Psoas muscle (tissue), 8 donors: ENCODE results near the gene SIL1. TPM values are rescaled to one million over a fixed set of nuclear protein-coding genes. Genes with fewer than 3 reads are reported as not detected.

ENCODE experiments used
- ATAC-seq, 4 donors: fragments of 200-7000 bp; cut with Tn5 transposase; one replicate each; pipeline ENCODE4 v1.9.1; 2020; ENCODE audit warnings: moderate library complexity in 3 of 4, mild to moderate bottlenecking in 2 of 4
- DNase-seq, 2 donors: peaks; one replicate each; pipeline ENCODE4 v3.0.0-alpha.2; 2020
- H3K27ac ChIP-seq: fragments of 200-600 bp; one replicate; pipeline ENCODE4 v1.8.0; 2022
- H3K27me3 ChIP-seq, 3 donors: fragments of 200-600 bp in 1 of 3; one replicate each; pipeline versions ENCODE4 v1.6.1 to v1.8.0; 2013 to 2022; ENCODE audit warnings: low read length in 2 of 3, mild to moderate bottlenecking in 2 of 3, moderate library complexity in 1 of 3; ENCODE audit not compliant: insufficient read depth in 3 of 3
- H3K36me3 ChIP-seq, 2 donors: fragments of 200-600 bp in 1 of 2; one replicate each; pipeline versions ENCODE4 v1.6.1 to v1.8.0; 2013 to 2022; ENCODE audit warnings: low read depth in 1 of 2, mild to moderate bottlenecking in 1 of 2, moderate library complexity in 1 of 2; ENCODE audit not compliant: insufficient read depth in 1 of 2
- H3K4me1 ChIP-seq: fragments of 200-600 bp; one replicate; pipeline ENCODE4 v1.8.0; 2022
- H3K4me3 ChIP-seq: fragments of 200-600 bp; one replicate; pipeline ENCODE4 v1.8.0; 2022; ENCODE audit warnings: mild to moderate bottlenecking
- H3K9me3 ChIP-seq: fragments of 200-600 bp; one replicate; pipeline ENCODE4 v1.8.0; 2022
- WGBS, 3 donors: extraction: QIAGEN DNeasy Blood & Tissue Kit; methylation state at CpG; one replicate each; pipeline versions ENCODE4 v1.1.6 to v1.1.7; 2013; 5-methylcytosine and 5-hydroxymethylcytosine counted together
- intact Hi-C, 2 donors: fragments of 100-400 bp; cut with DNase I; formaldehyde crosslinking; loops; one replicate each; pipeline versions ENCODE4 v1.11.0 to v1.14.2; 2022
- polyA plus RNA-seq, 3 donors: library from polyadenylated mRNA; stranded (reverse); fragments of 200-250 nt; gene quantifications; one replicate each; pipeline ENCODE4 v1.2.3, GENCODE V29; 2013
- total RNA-seq, 4 donors: library from RNA; stranded (reverse); fragmentation: NEBNext Ultra II Directional in 2 of 4; extraction: Animal tissue kit (Norgen Biotek cat#: 25700) in 2 of 4; gene quantifications; one replicate each; pipeline versions ENCODE4 v1.2.1 to v1.2.4, GENCODE V29; 2021 to 2023
- TF ChIP-seq, protein P1 (sequence below): fragments of 200-600 bp; IDR thresholded peaks from one replicate; pipeline ENCODE4 v1.8.0; 2022; ENCODE audit warnings: antibody characterized with exemption
- donor health status: healthy with polysubstance abuse.
- donor health status: DM: no; HTN: no; CAD: no; lungs with moderate emphysema.
- donor health status: Bipolar disorder and iron deficiency.
- donor health status: healthy.
- donor health status: DM: yes; HTN: yes; CAD: no.
- donor health status: DM: no; HTN: no; CAD: no.
- donor health status: DM: no; HTN: no; CAD: no.
- donor health status: DM: yes; HTN: yes; CAD: no.

Gene SIL1
- total and polyA plus RNA-seq, 7 donors = 27.1 to 52.9 (median 41.0) TPM

DNA sequence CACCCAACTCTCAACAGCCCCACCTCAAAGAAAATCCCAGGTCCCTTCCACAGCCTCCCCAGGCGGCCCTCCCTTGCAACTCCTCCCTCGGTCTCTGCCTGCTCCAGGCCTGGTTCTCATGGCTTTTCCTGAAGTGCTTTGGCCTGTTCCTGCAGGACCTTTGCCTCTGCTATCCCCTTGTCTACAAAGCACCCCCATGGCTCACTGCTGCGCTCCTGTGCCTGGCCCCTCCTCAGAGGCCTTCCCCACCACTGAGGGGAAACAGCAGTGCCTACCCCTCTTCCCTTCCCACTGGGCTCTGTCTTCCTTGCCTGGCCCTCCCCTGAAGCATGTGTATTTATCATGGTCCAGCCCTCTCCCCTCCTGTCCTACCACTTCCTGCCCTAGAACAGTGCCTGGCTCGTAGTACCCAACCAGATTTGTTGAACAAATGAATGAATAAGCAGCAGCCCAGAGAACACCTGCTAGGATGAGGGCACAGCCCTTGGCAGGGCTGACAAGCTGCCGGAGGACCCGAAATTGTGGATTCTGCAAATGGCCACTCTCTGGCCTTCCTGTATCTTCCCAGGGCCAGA is 254.5 kb downstream of the SIL1 start:
- Histone ChIP-seq H3K27ac (no peak overlapping the region), H3K27me3 (no peaks in the 10 kb centered on the region), H3K36me3 (peaks cover 0 to 9% of the 10 kb centered on the region in 2 donors), H3K4me1 (no peaks in the 10 kb centered on the region), H3K4me3 (no peak overlapping the region), H3K9me3 (no peaks in the 10 kb centered on the region)
- ATAC-seq (no peak), DNase-seq (no peak)
- WGBS, 3 donors = 88 to 90% (median 89%) methylated on average over 6 of the region's 6 CpGs
- intact Hi-C loops = no loop called here
- TF ChIP-seq, protein P1, sequence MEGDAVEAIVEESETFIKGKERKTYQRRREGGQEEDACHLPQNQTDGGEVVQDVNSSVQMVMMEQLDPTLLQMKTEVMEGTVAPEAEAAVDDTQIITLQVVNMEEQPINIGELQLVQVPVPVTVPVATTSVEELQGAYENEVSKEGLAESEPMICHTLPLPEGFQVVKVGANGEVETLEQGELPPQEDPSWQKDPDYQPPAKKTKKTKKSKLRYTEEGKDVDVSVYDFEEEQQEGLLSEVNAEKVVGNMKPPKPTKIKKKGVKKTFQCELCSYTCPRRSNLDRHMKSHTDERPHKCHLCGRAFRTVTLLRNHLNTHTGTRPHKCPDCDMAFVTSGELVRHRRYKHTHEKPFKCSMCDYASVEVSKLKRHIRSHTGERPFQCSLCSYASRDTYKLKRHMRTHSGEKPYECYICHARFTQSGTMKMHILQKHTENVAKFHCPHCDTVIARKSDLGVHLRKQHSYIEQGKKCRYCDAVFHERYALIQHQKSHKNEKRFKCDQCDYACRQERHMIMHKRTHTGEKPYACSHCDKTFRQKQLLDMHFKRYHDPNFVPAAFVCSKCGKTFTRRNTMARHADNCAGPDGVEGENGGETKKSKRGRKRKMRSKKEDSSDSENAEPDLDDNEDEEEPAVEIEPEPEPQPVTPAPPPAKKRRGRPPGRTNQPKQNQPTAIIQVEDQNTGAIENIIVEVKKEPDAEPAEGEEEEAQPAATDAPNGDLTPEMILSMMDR = no peak

DNA sequence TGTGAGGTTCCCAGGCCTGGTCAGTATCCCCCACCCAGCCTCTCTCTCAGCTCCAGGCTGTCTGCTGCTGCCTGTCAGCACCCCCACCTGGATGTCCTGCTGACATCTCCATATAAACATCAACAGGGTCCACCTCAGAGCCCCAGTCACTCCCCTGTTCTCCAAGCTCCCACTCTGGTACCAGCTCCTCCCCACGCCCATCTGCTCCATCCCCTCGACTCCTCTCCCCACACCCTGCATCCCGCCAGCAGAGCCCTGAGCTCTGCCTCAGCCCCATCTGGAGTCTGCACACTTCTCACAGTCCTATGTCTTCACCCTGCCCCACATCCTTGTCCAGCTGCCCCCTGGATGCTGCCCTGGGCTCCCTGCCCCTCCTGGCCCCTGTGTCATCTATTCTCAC is 255.3 kb downstream of the SIL1 start:
- no peak for DNase-seq
- Histone ChIP-seq H3K27ac (no peak overlapping the region), H3K4me3 (no peak overlapping the region), H3K27me3 (no peaks in the 10 kb centered on the region), H3K9me3 (no peaks in the 10 kb centered on the region), H3K4me1 (no peaks in the 10 kb centered on the region), H3K36me3 (peaks cover 0 to 9% of the 10 kb centered on the region in 2 donors)
- 76 to 86% (median 84%) methylated on average over 3 of the region's 3 CpGs for WGBS, 3 donors
- intact Hi-C loops = no loop called here
- no peak for ATAC-seq
- TF ChIP-seq, protein P1 = no peak

DNA sequence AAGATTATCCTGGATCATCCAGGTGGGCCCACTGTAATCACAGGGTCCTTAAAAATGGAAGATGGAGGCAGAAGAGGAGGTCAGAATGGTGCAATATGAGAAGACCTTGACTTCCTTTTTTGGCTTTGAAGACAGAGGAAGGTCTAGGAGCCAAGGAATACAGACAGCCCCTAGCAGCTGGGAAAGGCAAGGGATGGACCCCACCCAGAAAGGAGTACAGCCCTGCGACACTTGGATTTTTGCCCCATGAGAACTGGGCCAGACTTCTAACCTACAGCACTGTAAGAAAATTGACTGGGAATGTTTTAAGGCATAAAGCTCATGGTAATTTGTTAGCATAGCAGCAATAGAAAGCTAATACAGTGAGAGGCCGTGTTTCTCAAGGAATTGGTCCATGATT is 256.1 kb downstream of the SIL1 start:
- no peaks in the 10 kb centered on the region for H3K27me3 ChIP-seq
- WGBS, 3 donors = 68 to 86% (median 75%) methylated on average over 2 of the region's 2 CpGs
- peaks cover 0 to 5% of the 10 kb centered on the region in 2 donors for H3K36me3 ChIP-seq
- H3K4me3 ChIP-seq = no peak overlapping the region
- H3K9me3 ChIP-seq = no peaks in the 10 kb centered on the region
- ATAC-seq (no peak), DNase-seq (no peak)
- H3K27ac ChIP-seq = no peak overlapping the region
- intact Hi-C loops = no loop called here
- H3K4me1 ChIP-seq = no peaks in the 10 kb centered on the region
- TF ChIP-seq, protein P1 = no peak

DNA sequence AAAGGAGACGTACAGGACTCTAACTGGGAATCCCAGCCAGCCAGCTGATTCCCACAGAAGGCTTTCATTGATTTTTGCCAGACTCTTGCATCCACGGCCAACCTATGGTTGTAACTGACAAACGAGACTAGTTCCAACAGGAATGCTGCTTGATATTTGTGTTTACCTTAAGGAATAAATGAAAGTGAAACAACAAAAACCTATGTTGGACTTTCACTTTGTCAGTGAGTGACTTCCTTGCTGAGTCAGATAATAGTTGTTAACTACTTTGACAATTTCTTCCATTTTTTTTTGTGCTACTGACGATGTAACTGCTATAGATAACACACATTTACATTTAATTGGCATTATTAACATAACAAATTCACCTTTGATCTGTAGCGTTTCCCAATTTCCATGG is 259.6 kb downstream of the SIL1 start:
- Histone ChIP-seq H3K4me1 (no peaks in the 10 kb centered on the region), H3K36me3 (peaks cover 0 to 18% of the 10 kb centered on the region in 2 donors), H3K27me3 (no peaks in the 10 kb centered on the region), H3K9me3 (no peaks in the 10 kb centered on the region), H3K4me3 (no peak overlapping the region), H3K27ac (no peak overlapping the region)
- ATAC-seq = no peak
- no peak for DNase-seq
- TF ChIP-seq, protein P1 = no peak
- WGBS, 3 donors = 77 to 88% (median 84%) methylated on average over 5 of the region's 5 CpGs
- intact Hi-C loops = no loop called here
